ENCODE data around the gene MED13.

DNA sequence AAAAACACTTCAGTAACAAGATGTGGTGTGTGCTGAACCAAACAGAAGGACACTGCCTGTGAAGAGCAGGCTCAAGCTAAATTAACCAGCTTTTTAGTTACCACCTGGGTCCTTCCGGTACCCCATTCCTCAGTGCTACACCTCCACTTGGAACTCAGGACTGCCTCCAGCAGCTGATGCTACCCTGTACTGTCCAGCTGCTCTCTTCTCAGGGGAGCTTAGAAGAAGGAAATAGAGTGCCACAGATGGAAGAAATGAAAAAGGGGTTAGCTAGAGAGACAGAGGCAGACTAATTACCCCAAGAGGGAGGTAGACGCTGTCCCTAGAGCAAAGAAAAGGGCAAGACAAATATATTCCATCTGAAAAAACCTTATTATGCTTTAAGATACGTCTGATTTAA is 5.7 kb downstream of the MED13 start:
- no peak for TF ChIP-seq POLR2A (IDR thresholded peaks at IDR 0.05; ENCODE audit: low read length)
- TF ChIP-seq GATA1 (IDR thresholded peaks at IDR 0.05; ENCODE audit: low read depth, low read length) = no peak
